NCI-H774 (cell line): Measurements from ENCODE around the gene PER1.
"Not testable (repeated sequence)": the region's sequence is repeated elsewhere in the genome, so short reads cannot be mapped to it uniquely, and the experiment has no call there.

Source experiments
- DNase-seq: peaks from one replicate; lab custom pipeline; 2025; lab: John Stamatoyannopoulos, UW

PER1 gene

GRCh38 chr17:8152112-8152775 is at the start of gene PER1:
TSS of gene PER1 (minus strand) at chr17:8152404. CDS start at chr17:8150706, 1,698 bp downstream.
- peak; percentile 75 for DNase-seq

GRCh38 chr17:8192070-8192815 is 40.0 kb upstream of the PER1 start:
- peak; percentile 64 for DNase-seq

- DNase-seq, result no peak
Measured at GRCh38 chr17:8190506-8190905, 38.3 kb upstream of the PER1 start.

- DNase-seq, result peak; percentile 82
Measured at GRCh38 chr17:8189711-8190477, 37.7 kb upstream of the PER1 start, which contains the start of gene BORCS6. TSS of gene BORCS6 (minus strand) at chr17:8190180. CDS start at chr17:8190140, 40 bp downstream.

- no peak for DNase-seq
Measured at GRCh38 chr17:8189041-8189710, 37.0 kb upstream of the PER1 start.

- DNase-seq, result no peak
Measured at GRCh38 chr17:8188263-8188839, 36.1 kb upstream of the PER1 start.

GRCh38 chr17:8187517-8188262 is 35.5 kb upstream of the PER1 start:
- DNase-seq, result peak; percentile 70

GRCh38 chr17:8186787-8187516 is 34.7 kb upstream of the PER1 start:
- DNase-seq, result peak; percentile 72

GRCh38 chr17:8186446-8186786 is 34.2 kb upstream of the PER1 start:
- DNase-seq, result no peak

- peak; percentile 27 for DNase-seq
Measured at GRCh38 chr17:8185582-8186445, 33.6 kb upstream of the PER1 start.

- DNase-seq, result no peak
Measured at GRCh38 chr17:8176998-8177731, 25.0 kb upstream of the PER1 start.

GRCh38 chr17:8176197-8176940 is 24.2 kb upstream of the PER1 start, which contains the start of gene TMEM107:
TSS of gene TMEM107 (minus strand) at chr17:8176380. CDS start at chr17:8176286, 94 bp downstream.
- peak; percentile 54 for DNase-seq

GRCh38 chr17:8175795-8176196 is 23.6 kb upstream of the PER1 start:
- DNase-seq, result no peak

- DNase-seq, result no peak
Measured at GRCh38 chr17:8173871-8174322, 21.7 kb upstream of the PER1 start.

- DNase-seq, result peak; percentile 62
Measured at GRCh38 chr17:8173056-8173870, 21.1 kb upstream of the PER1 start.

GRCh38 chr17:8170186-8170585 is 18.0 kb upstream of the PER1 start:
- DNase-seq, result not testable (repeated sequence)

GRCh38 chr17:8167526-8167925 is 15.3 kb upstream of the PER1 start:
- DNase-seq, result no peak
